ENCODE data around the gene TET3.

DNA sequence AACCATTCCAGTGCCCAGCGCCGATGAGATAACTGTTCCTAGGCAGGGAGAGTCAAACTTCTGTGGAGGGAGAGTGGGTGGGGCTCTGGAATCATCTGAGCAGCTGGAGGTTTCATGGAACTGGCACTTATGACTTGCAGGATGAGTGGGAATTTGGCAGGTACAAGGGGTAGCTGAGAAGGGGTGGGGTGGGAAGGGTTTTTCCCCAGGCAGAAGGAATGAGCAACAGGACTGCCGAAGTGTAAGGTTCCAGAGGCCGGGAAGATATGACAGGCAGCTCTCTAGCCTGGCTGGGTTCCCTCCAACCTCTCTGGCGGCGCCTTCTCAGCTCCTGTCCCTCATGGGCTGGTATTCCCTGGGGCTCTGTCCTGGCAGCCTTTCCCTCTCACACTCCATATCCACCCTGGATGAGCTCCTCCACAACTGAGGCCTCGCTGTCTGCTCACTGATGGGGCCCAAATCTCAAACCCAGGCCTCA, 2.5 kb upstream of the TET3 start:
- TF ChIP-seq, protein P1, sequence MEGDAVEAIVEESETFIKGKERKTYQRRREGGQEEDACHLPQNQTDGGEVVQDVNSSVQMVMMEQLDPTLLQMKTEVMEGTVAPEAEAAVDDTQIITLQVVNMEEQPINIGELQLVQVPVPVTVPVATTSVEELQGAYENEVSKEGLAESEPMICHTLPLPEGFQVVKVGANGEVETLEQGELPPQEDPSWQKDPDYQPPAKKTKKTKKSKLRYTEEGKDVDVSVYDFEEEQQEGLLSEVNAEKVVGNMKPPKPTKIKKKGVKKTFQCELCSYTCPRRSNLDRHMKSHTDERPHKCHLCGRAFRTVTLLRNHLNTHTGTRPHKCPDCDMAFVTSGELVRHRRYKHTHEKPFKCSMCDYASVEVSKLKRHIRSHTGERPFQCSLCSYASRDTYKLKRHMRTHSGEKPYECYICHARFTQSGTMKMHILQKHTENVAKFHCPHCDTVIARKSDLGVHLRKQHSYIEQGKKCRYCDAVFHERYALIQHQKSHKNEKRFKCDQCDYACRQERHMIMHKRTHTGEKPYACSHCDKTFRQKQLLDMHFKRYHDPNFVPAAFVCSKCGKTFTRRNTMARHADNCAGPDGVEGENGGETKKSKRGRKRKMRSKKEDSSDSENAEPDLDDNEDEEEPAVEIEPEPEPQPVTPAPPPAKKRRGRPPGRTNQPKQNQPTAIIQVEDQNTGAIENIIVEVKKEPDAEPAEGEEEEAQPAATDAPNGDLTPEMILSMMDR (optimal IDR thresholded peaks at IDR 0.05 in 1 of 3, IDR thresholded peaks at IDR 0.05 in 1 of 3, conservative IDR thresholded peaks at IDR 0.05 in 1 of 3; ENCODE audit: extremely low read depth in 1 of 3, insufficient read depth in 2 of 3, low read length in 3 of 3), result no peak
- no peak for TF ChIP-seq EZH2 (IDR thresholded peaks at IDR 0.05; ENCODE audit: low read length)

Data from keratinocyte (primary cell).